Mesothelial cell of epicardium (in vitro differentiated cells): Measurements from ENCODE around the gene CCDC91. TPM values are rescaled to one million over a fixed set of nuclear protein-coding genes. Genes with fewer than 3 reads are reported as not detected.

ENCODE experiments used
- DNase-seq, 2 experiments: peaks; one replicate each; pipeline ENCODE4 v3.0.0; 2021; ENCODE audit warnings: low spot score in 2 of 2; ENCODE audit not compliant: unreplicated experiment in 2 of 2
- H3K27ac Mint-ChIP-seq: 2 replicates; pipeline ENCODE4 v1.8.0; 2021; ENCODE audit warnings: mixed read lengths
- H3K27me3 Mint-ChIP-seq: 2 replicates; pipeline ENCODE4 v1.8.0; 2021; ENCODE audit warnings: low read depth, mixed read lengths
- H3K36me3 Mint-ChIP-seq: 2 replicates; pipeline ENCODE4 v1.8.0; 2021; ENCODE audit warnings: mixed read lengths
- H3K4me1 Mint-ChIP-seq: 2 replicates; pipeline ENCODE4 v1.8.0; 2021; ENCODE audit warnings: mixed read lengths
- H3K4me3 Mint-ChIP-seq: 2 replicates; pipeline ENCODE4 v1.8.0; 2021; ENCODE audit warnings: mild to moderate bottlenecking, moderate library complexity, mixed read lengths
- H3K9me3 Mint-ChIP-seq: 2 replicates; pipeline ENCODE4 v1.8.0; 2021; ENCODE audit warnings: mixed read lengths
- total RNA-seq: library from RNA; stranded (reverse); gene quantifications from 3 replicates; pipeline ENCODE4 v1.2.1, GENCODE V29; 2021
- TF ChIP-seq, protein P1 (sequence below): fragments of 200-600 bp; sonication (generic); IDR thresholded peaks from one replicate; pipeline ENCODE4 v1.5.0; 2021; ENCODE audit warnings: antibody characterized with exemption; ENCODE audit not compliant: unreplicated experiment

The CCDC91 gene
- total RNA-seq, 1 donor from 2014 or later = 30.7 TPM

DNA sequence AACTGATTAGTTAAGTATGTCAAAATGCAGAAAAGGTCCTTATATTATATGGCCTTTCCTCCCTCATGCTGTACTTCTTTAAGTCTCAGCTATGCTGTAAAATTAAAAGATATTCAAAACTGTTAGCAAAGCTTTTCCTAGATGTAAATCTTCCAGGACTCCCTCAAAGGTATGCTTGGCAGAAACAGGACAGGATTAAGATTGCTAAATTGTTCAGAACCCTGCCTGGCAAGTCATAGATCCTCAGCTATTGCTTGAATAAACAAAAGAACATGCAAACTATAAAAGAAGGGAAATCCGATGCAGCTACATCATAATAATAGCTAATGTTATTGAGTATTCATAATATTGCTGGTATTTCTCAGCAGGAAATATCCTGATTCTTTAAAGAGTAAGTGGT lies 322.6 kb downstream of the CCDC91 start:
- H3K27ac Mint-ChIP-seq = no peak overlapping the region
- peaks cover 24% of the 10 kb centered on the region for H3K36me3 Mint-ChIP-seq
- TF ChIP-seq, protein P1, sequence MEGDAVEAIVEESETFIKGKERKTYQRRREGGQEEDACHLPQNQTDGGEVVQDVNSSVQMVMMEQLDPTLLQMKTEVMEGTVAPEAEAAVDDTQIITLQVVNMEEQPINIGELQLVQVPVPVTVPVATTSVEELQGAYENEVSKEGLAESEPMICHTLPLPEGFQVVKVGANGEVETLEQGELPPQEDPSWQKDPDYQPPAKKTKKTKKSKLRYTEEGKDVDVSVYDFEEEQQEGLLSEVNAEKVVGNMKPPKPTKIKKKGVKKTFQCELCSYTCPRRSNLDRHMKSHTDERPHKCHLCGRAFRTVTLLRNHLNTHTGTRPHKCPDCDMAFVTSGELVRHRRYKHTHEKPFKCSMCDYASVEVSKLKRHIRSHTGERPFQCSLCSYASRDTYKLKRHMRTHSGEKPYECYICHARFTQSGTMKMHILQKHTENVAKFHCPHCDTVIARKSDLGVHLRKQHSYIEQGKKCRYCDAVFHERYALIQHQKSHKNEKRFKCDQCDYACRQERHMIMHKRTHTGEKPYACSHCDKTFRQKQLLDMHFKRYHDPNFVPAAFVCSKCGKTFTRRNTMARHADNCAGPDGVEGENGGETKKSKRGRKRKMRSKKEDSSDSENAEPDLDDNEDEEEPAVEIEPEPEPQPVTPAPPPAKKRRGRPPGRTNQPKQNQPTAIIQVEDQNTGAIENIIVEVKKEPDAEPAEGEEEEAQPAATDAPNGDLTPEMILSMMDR = no peak
- no peaks in the 10 kb centered on the region for H3K27me3 Mint-ChIP-seq
- no peaks in the 10 kb centered on the region for H3K4me1 Mint-ChIP-seq
- H3K9me3 Mint-ChIP-seq = peaks cover 37% of the 10 kb centered on the region
- no peak for DNase-seq
- H3K4me3 Mint-ChIP-seq = no peak overlapping the region

DNA sequence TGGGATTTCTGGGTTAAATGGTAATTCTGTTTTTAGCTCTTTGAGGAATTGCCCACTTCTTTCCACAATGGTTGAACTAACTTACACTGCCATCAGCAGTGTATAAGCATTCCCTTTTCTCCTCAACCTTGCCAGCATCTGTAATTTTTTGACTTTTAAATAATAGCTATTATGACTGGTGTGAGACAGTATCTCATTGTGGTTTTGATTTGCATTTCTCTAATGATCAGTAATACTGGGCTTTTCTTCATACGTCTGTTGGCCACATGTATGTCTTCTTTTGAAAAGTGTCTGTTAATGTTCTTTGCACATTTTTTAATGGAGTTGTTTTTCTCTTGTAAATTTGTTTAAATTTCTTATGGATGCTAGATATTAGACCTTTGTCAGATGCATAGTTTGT lies 323.7 kb downstream of the CCDC91 start:
- Mint-ChIP-seq H3K4me3 (no peak overlapping the region), H3K9me3 (peaks cover 45% of the 10 kb centered on the region), H3K36me3 (peaks cover 30% of the 10 kb centered on the region), H3K27ac (no peak overlapping the region), H3K27me3 (no peaks in the 10 kb centered on the region), H3K4me1 (no peaks in the 10 kb centered on the region)
- TF ChIP-seq, protein P1 = no peak
- no peak for DNase-seq

DNA sequence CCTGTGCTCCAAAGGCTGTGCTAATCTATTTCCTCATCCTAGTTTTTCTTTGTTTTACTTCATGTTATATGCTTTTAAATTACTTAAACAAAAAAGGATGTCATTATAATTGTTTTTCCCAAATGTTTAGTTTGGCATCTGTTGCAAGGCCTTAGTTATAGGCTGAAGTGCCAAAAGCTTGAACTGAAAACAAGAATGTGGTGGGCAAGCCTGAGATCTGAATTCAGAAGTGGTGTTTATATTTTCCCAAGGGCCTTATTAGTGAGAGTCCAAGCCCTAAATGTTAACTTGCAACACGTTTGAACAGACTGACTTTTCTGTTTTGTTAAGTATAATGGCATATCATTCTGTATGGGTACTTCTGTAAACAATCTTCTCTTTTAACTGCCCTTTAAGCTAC lies 326.8 kb downstream of the CCDC91 start:
- Mint-ChIP-seq H3K4me1 (no peaks in the 10 kb centered on the region), H3K4me3 (no peak overlapping the region), H3K27ac (no peak overlapping the region), H3K27me3 (no peaks in the 10 kb centered on the region), H3K9me3 (peaks cover 44% of the 10 kb centered on the region), H3K36me3 (peaks cover 38% of the 10 kb centered on the region)
- TF ChIP-seq, protein P1 = no peak
- DNase-seq = no peak

DNA sequence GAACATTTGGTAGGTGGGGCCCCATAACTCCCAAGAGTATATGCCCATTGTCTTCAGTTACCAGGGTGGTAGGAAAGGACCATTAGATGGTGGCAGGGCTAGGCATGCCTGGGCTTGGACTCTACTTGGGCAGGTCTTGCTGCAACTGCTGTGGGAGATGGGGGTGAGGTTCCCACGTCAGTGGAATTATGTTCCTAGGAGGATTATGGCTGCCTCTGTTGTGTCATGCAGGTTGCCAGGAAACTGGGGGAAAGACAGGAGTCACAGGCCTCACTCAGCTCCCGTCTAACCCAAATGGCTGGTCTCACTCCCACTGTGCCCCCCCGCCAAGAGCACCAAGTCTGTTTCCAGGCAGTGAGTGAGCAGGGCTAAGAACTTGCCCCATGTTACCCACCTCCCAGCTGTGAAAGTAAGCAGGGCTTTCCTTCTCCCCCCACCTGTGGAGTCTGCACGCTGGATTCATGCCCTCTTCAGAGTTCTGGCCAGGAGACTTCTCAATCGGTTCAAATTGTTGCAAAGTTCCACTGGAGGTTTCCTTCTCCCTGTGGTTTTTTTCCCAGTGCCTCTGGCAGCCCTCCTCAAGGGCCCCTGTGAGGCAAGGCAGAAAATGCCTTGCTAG lies 337.5 kb downstream of the CCDC91 start:
- TF ChIP-seq, protein P1 = no peak
- Mint-ChIP-seq H3K27ac (no peak overlapping the region), H3K9me3 (peaks cover 50% of the 10 kb centered on the region), H3K27me3 (no peaks in the 10 kb centered on the region), H3K36me3 (peaks cover 27% of the 10 kb centered on the region), H3K4me3 (no peak overlapping the region), H3K4me1 (no peaks in the 10 kb centered on the region)
- no peak for DNase-seq

DNA sequence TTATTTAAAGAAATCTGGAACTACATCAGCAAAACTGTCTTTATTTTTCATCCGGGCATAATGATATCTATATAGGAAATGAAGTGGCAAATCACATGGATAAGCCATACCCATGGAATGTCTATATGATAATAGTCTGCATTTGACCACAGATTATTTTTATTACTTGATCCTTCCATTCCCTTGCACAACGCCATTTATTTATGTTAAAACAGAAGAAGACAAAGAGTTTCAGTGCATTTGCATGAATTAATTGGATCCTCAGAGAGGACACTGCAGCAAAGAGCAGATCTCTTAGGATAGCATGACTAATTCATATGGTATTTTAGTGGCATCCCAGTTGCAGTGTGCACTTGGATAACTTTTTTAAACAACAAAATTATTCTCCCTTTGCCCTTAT lies 345.0 kb downstream of the CCDC91 start:
- peaks cover 4% of the 10 kb centered on the region for H3K9me3 Mint-ChIP-seq
- no peak overlapping the region for H3K27ac Mint-ChIP-seq
- TF ChIP-seq, protein P1 = no peak
- H3K4me1 Mint-ChIP-seq = peaks cover 6% of the 10 kb centered on the region
- DNase-seq = no peak
- H3K36me3 Mint-ChIP-seq = peaks cover 6% of the 10 kb centered on the region
- no peaks in the 10 kb centered on the region for H3K27me3 Mint-ChIP-seq
- no peak overlapping the region for H3K4me3 Mint-ChIP-seq

DNA sequence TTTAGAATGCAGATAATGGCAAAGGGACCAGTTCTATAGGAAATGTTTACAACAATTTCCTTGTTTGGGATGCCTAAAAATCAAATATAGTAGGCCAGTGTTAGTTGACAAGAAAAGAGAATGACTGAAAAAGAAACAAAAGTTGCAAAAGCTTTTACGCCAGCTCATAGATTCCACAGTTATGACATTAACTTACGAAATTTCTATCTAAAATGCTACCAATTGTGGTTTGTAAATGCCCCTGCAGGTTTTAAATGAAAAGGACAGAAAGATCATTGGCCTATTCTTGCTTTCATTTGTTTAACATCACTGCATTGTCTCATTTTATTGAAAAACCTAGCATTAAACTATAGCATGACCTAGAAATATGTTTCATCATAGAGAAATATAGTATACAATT lies 345.8 kb downstream of the CCDC91 start:
- no peak overlapping the region for H3K27ac Mint-ChIP-seq
- H3K36me3 Mint-ChIP-seq = peaks cover 6% of the 10 kb centered on the region
- H3K9me3 Mint-ChIP-seq = peaks cover 4% of the 10 kb centered on the region
- no peak overlapping the region for H3K4me3 Mint-ChIP-seq
- TF ChIP-seq, protein P1 = no peak
- peaks cover 6% of the 10 kb centered on the region for H3K4me1 Mint-ChIP-seq
- no peak for DNase-seq
- H3K27me3 Mint-ChIP-seq = no peaks in the 10 kb centered on the region
